GM12801 (cell line): ENCODE measurements around the gene CFAP61.

Experiments
- CTCF ChIP-seq: IDR thresholded peaks from one replicate; pipeline ENCODE4 v1.5.1; 2011; ENCODE audit warnings: control low read depth; ENCODE audit not compliant: insufficient read length; ENCODE audit errors: extremely low read depth

Gene CFAP61

DNA sequence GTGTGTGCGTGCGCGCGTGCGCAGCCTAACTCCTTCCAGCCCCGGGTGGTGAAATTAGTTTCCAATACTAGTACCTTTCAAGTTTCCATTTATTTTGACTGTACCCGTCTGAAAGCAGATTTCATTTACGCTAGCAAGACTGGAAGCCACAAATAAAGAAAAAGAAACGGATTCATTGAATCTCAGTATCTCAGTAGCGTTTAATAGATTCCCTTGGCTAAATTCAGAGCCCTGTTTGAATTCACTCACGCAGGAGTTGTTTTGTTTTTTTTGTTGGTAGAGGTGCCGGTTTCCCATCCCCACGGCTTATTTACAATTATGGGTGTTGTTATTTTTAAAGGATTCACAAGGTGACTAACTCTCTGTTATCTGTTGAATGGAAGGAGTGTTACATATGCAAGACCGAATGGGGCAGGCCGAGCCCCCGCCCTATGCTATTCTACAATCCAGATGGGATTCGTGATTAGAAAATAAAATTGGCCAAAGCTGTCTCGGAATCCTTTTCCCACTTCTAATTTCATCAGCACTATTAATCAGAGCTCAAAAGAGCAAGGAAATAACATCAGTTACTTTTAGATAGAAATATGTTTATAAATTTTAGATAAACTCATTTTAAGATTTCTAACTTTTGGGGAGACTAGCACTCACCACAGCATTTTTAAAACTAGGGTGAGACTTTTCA, 313.3 kb downstream of the CFAP61 start:
- no peak for TF ChIP-seq CTCF

- TF ChIP-seq CTCF, result no peak
Measured at GRCh38 chr20:20366551-20366875, 314.2 kb downstream of the CFAP61 start.

DNA sequence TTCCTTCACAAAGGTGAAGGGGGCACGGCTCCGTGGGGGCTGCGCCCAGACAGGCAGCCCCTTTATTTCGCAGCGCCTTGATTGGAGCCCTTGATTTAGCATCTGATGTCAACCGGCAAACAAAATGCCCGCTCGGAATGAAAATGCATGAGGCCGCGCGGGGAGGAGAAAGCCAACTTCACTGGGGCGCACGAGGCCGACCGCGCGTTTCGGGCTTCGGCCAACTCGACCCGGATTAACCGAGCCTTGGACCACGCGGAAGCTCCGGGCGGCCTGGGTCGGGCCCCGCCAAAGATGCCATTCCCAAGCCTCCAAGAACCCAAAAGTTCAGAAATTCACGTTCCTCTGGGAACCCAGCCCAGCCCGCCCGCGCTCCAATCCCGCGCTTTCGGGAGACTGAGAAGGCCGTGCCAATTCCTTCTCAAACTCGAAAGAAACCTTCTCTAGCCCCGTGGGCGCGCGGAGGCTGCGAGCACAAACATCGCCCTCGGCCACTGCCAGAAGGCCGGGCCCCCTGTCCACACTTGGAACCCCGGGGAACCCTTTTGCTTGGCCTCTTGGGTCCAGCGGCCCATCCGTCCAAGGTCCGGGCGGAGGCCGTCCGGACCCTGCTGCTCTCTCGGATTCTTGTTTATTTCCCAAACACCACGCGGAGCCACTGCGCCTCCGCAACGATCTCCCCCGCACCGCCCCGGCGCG, 314.7 kb downstream of the CFAP61 start:
- TF ChIP-seq CTCF, result no peak

DNA sequence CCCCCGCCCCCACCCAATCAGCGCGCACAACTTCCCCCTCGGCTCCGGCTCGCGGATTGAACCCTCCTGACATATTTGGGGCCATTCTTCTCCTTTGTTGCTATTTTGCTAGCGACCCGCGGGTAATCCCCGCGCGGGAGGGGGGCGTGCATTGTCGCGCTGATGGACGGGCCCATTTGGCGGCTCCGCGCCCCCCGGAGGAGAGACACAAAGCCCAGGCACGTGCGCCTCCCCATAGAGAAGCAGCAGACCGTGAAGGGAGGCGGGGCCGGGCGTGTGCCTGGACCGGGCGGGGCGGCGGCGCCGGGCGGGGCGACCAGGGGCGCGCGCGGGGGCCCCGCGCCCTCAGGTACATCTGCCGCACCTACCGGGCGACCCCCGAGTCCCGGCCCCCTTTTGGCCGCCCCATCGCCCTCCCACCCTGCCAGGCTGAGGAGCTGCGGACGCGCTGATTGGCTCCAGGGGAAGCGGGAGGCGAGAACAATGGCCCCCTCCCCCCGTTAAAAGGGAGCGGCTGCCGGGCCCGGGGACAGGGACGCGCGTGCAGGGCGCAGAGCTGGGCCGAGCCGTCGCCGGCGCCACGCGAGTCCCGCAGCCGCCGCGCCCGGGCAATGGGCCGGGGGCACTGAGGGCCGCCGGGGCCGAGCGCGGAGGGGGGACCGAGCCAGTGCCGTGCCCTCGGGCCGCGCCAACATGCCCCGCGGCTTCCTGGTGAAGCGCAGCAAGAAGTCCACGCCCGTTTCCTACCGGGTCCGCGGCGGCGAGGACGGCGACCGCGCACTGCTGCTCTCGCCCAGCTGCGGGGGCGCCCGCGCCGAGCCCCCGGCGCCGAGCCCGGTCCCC, 315.5 kb downstream of the CFAP61 start, which contains the start of gene INSM1:
TSS of gene INSM1 (plus strand) at position 530 of the 843 bp plus-strand sequence. CDS start at position 694, 164 bp downstream.
- no peak for TF ChIP-seq CTCF

- TF ChIP-seq CTCF, result no peak
Measured at GRCh38 chr20:20368418-20369249, 316.3 kb downstream of the CFAP61 start.

DNA sequence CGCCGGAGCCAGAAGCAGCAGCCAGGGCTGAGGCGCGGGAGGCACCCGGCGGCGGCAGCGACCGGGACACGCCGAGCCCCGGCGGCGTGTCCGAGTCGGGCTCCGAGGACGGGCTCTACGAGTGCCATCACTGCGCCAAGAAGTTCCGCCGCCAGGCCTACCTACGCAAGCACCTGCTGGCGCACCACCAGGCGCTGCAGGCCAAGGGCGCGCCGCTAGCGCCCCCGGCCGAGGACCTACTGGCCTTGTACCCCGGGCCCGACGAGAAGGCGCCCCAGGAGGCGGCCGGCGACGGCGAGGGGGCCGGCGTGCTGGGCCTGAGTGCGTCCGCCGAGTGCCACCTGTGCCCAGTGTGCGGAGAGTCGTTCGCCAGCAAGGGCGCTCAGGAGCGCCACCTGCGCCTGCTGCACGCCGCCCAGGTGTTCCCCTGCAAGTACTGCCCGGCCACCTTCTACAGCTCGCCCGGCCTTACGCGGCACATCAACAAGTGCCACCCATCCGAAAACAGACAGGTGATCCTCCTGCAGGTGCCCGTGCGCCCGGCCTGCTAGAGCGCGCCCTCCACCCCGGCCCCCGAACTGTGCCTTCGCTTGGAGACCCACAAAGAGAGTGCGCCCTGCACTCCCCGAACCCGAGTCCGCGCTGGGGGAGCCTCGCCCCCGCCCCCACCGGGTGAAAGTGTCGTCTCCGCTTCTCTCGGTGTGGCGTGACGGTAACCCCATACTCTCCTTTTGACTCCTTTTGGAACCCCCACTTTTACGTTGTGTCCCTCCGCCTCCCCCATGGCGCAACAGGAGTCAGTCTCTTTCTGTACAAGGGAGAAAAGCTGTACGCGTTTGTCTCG, 317.1 kb downstream of the CFAP61 start:
- TF ChIP-seq CTCF, result no peak
